ENCODE results near the gene ACP4.

DNA sequence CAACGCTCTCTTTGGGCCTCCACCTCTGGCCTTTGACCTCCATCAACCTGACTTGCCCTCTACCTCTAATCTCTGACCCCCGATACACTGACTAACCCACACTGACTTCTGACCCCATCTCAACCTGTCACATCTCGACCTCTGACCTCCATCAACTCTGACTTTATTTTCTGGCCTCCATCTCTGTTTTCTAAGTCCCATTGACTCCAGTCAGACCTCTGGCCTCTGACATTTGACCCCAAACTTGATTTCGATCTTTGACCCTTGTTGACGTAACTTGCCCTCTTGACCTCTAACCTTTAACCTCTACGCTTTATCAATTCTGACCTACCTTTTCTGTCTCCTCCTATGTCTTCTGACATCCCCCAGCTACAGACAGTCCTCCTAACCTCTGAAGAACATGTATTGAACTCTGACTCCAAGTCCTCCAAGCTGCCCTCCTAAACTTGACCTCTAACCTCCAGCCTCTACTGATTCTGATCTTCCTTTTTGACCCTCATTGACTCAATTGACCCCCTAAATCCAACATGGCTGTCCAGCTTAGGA is 780 bp downstream of the ACP4 start:
- TF ChIP-seq CTCF (IDR thresholded peaks at IDR 0.05; ENCODE audit: low read depth, low read length) (no peak), EZH2phosphoT487 (IDR thresholded peaks at IDR 0.05; ENCODE audit: low read depth) (no peak)

Measured in OCI-LY3 (cell line).